G401 (cell line): ENCODE results near the gene MICAL2. TPM values are rescaled to one million over a fixed set of nuclear protein-coding genes. Genes with fewer than 3 reads are reported as not detected.

ENCODE experiments used
- DNase-seq: peaks from one replicate; pipeline ENCODE4 v3.0.0-alpha.2; 2015; ENCODE audit warnings: low spot score
- in situ Hi-C: cut with HindIII; loops from 2 replicates; pipeline ENCODE4 v1.10.0; 2016; ENCODE audit warnings: low sequenced_read_pairs, mixed read lengths
- total RNA-seq: library from RNA; depleted of rRNA; stranded (reverse); fragments of >200 nt; shearing (Covaris generic); gene quantifications from 2 replicates; pipeline ENCODE4 v1.2.3, GENCODE V29; 2014

Gene MICAL2
- total RNA-seq, 1 experiment from 2014 or later, result 21.1 TPM

- in situ Hi-C loops, result no loop called here
- peak; percentile 90 for DNase-seq
These were observed 133.6 kb downstream of the MICAL2 start for GRCh38 chr11:12243911-12244550.

- in situ Hi-C loops, result no loop called here
- no peak for DNase-seq
These were observed 134.7 kb downstream of the MICAL2 start for GRCh38 chr11:12245091-12245490.

- in situ Hi-C loops, result no loop called here
- DNase-seq, result no peak
These were observed 135.2 kb downstream of the MICAL2 start for GRCh38 chr11:12245549-12246016.

DNA sequence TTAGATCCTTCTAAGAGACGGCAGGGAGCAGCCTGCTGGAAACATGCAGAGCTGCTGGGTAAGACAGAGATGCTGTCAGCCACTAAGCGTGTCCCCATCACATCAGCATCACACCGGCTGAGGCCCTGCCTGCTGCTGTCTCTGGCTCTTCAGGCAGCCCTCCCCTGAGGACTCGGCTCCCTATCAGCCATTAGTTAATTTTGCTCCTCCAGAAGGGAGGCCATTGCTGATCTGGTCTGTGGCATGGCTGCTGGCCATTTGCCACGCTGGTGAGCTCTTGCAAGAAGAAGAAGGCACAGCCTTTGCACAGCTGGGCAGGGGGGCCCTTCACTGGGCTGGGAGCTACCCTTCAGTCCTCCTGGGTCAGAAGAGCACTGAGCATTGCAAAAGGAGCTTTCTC is 135.8 kb downstream of the MICAL2 start:
- no peak for DNase-seq
- in situ Hi-C loops, result no loop called here

DNA sequence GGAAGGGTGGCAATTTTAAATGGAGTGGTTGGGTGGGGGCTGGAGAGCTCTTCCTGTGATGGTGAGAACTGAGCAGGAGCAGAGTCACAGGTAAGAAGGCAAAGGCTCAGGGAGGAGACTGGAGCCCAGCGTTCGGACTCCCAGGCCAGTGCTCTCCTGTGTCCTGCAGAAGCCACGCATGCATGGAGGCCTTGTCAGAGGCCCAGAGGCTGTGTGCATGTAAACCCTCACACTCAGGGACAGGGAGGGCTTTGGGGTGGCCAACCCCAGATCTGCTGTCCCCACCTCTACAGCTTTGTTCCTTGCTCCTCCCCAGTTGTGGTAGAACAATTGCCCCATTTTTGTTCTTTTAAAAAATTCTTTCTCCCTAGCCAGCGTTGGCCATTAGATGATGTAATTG is 136.6 kb downstream of the MICAL2 start:
- no peak for DNase-seq
- in situ Hi-C loops, result no loop called here

DNA sequence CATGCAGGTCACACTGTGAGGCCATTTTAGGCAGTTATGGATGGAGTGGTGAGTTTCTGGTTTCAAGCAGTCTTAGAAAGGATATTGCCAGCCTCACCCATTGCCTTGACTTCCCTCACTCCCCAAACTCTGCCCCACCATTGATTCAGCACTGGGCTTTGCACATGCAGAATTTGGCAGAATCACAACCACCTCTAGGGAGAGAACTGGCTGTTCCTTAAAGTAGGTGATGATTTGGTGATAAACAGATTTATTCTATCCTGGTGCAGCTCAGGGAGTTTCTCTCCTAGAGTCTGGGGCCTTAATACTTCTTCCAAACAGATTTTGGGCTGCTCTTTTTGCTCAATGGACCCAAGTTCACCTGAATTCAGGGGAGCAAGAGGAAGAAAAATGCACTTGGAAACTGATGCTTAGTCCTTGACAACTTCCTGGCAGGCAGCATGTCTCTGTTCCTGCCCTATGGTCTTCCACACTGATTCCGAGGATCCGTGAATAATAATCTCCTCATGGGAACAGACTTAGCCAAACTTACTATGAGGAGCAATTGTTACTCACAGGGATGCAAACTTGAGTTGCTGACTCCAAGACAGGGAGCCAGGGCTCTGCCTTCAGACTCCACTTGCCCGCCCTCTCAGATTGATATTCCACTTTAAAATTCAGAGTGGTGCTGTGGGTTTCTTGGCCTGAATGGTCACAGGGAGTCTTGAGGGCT is 137.3 kb downstream of the MICAL2 start:
- no peak for DNase-seq
- in situ Hi-C loops, result no loop called here

- DNase-seq, result no peak
- in situ Hi-C loops, result no loop called here
These were observed 137.9 kb downstream of the MICAL2 start for GRCh38 chr11:12248330-12248729.

DNA sequence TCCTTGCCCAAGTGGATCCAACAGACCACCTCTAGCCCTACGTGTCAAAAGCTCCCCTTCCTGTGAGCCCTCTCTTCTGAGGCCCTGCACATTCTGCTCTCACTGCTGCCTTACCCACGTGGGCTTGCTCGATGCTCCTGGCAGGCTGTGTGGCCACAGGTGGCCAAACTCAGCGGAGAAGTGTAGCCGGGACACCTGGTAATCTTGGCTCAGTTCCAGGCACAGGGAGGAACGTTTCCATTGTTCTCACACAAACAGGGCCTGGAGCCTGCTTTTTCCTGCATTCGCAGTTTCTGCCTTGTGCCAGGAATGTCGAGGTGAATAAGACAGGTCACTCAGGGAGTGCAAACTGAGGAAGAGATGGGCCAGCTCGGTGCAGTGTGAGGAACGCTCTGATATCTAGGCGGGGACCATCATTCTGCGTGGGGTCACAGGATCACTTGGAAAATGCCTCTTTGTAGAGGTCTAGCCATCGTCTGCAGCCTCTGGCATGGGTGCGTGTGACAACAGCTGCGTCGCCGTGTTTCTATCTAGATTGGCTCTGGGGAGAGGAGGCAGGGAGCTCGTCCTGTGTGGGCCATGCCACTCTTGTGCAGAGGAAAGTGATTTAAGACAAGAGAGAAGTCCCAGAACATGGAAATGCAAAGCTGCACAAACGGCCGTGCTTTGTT is 139.3 kb downstream of the MICAL2 start:
- DNase-seq, result peak; percentile 98
- in situ Hi-C loops, result no loop called here

- no peak for DNase-seq
- in situ Hi-C loops, result no loop called here
These were observed 141.5 kb downstream of the MICAL2 start for GRCh38 chr11:12251666-12252560.

- DNase-seq, result peak; percentile 15
- in situ Hi-C loops, result no loop called here
These were observed 143.5 kb downstream of the MICAL2 start for GRCh38 chr11:12253843-12254281.

DNA sequence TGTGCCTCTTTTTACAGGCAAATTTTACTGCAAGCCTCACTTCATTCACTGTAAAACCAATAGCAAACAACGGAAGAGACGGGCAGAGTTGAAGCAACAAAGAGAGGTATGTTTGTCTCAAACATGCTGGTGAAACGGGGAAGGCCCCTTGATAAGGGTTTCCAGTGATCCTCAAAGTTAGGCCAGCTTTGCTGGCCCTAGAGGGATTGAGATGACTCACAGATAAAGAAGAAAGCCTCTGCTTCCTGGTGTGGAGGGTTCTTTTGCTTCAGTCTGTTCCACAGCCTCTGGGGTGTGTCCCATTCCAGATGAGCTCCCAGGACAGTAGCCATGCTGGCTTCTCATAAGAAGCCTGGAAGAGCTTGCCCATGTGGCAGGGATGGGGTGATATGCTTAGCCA is 148.1 kb downstream of the MICAL2 start:
- in situ Hi-C loops, result no loop called here
- no peak for DNase-seq

- no peak for DNase-seq
- in situ Hi-C loops, result no loop called here
These were observed 149.6 kb downstream of the MICAL2 start for GRCh38 chr11:12259956-12260355.

- in situ Hi-C loops, result no loop called here
- DNase-seq, result peak; percentile 63
These were observed 150.5 kb downstream of the MICAL2 start for GRCh38 chr11:12260731-12261521.

DNA sequence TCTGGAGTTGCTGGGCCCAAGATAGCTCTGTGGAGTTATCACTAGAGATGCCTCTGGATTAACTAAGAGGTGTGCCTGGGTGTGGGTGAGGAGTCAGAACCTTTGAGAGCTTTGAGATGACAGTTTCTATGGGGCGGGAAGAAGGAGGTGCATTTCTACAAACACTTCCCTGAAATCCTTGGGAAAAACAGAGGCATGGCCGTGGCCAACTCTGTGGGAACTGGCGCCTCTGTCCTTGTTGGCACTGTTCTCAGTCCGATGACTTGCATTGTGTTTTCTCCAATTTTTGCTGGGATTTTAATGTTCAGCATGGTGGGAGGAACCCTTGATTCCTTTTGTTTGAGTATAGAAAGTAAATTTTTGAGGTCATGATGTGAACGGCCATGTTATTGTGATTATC is 151.2 kb downstream of the MICAL2 start:
- in situ Hi-C loops, result no loop called here
- no peak for DNase-seq

DNA sequence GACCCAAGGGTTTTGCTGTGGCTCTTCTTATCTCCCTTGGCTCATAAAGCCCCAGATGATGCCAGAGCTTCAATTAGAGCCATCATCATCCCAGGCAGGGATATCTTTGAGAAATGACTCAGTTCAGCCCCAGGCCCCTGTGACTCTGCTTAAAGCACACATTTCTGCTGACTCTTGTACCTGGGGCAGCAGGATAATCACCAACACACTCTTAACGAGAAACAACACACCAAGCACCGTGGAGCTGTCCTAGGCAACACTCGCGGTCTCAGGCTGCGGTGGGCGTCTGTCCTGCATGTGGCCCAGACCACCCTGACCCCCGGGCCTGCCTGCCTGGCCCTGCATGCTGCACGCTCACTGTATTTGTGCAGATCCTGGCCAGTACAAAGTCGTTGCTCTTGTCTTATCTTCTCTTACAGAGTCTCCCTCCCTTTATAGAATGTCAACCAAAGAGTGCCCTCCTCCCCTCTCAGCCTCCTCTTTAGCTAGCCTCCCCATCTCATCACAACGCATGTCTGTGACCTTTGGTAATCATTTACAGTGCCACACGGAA is 152.8 kb downstream of the MICAL2 start:
- DNase-seq, result no peak
- in situ Hi-C loops, result no loop called here

DNA sequence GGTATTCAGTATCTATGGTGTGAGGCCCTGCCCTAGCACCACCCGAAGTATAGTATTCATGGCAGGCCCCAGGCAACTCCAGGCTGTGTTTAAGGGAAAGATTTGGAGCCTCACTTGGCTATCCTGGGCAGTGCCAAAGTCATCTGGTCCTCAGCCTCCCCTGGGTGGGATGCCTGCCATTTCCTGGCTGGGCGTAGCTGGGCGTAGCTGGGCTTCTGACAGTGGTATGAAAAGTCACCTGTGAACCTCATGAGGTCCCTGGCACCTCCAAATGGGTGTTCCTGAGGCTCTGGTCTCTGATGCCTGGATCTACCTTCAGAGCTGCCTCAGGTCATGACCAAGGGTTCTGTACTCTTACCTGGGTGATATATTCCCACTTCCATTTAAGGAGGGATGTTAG is 154.0 kb downstream of the MICAL2 start:
- in situ Hi-C loops, result no loop called here
- no peak for DNase-seq

DNA sequence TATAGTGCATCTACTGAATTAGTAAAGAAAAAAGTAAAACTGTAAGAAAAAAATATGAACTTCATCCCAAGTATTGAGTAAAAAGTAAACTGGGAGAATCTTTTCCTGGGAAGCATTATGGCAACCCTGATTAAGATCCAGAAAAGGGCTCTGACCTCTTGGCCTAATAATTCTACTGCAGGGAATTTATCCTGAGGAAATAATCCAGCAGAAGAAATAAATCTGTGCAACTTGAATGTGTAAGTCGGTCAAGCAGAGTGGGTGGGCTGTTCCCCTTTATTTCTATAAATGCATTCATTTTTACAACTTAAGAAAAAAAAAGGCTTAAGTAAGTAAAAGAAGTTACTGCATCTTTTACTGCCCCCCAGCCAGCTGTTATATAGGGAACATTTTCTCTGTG is 155.7 kb downstream of the MICAL2 start:
- in situ Hi-C loops, result no loop called here
- no peak for DNase-seq

- in situ Hi-C loops, result no loop called here
- no peak for DNase-seq
These were observed 156.6 kb downstream of the MICAL2 start for GRCh38 chr11:12266943-12267342.
